Urinary bladder (tissue), 4 donors: ENCODE measurements around the gene FAM156A. TPM values are rescaled to one million over a fixed set of nuclear protein-coding genes. Genes with fewer than 3 reads are reported as not detected.
"Not testable (repeated sequence)": the region's sequence is repeated elsewhere in the genome, so short reads cannot be mapped to it uniquely, and the experiment has no call there.

Experiments used
- DNase-seq: peaks from one replicate; pipeline ENCODE4 v3.0.0-alpha.2; 2015; ENCODE audit errors: extremely low spot score
- H3K27ac ChIP-seq: one replicate; pipeline ENCODE4 v1.5.1; 2013; ENCODE audit warnings: low read depth, mild to moderate bottlenecking, moderate library complexity
- H3K36me3 ChIP-seq: one replicate; pipeline ENCODE4 v1.6.1; 2013; ENCODE audit warnings: mild to moderate bottlenecking, moderate library complexity; ENCODE audit not compliant: insufficient read depth
- H3K4me1 ChIP-seq: one replicate; pipeline ENCODE4 v1.6.1; 2013; ENCODE audit warnings: mild to moderate bottlenecking, moderate library complexity; ENCODE audit not compliant: insufficient read depth
- H3K4me3 ChIP-seq: one replicate; pipeline ENCODE4 v1.5.1; 2013; ENCODE audit warnings: low read depth, low read length
- WGBS: extraction: QIAGEN DNeasy Blood & Tissue Kit; methylation state at CpG from one replicate; pipeline ENCODE4 v1.1.7; 2013; 5-methylcytosine and 5-hydroxymethylcytosine counted together
- polyA plus RNA-seq: library from polyadenylated mRNA; stranded (reverse); fragments of 200-250 nt; gene quantifications from one replicate; pipeline ENCODE4 v1.2.3, GENCODE V29; 2013
- total RNA-seq: library from RNA; depleted of rRNA; stranded (reverse); fragments of >200 nt; gene quantifications from one replicate; pipeline ENCODE4 v1.2.3, GENCODE V29; 2014
- donor health status: healthy with polysubstance abuse.
- donor health status: healthy.

Gene FAM156A
- total and polyA plus RNA-seq, 2 donors, result 19.7 to 22.5 TPM

DNA sequence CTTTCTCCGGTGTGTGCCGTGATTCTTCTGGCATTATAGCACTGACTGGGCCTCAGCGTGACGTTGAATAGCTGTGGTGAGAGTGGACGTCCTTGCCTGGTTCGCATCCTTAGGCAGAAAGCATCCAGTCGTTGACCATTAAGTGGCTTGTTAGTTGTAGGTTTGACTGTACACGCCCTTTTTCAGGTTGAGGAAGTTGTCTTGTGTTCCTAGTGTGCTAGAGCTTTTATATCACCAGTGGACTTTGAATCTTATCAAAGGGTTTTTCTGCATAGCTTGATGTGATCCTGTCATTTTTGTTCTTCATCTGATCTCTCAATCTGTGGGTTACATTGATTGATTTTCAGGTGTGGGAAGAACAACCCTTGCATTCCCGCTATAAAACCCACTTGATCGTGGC is 52.8 kb downstream of the FAM156A start:
- H3K4me1 ChIP-seq, H3K36me3 ChIP-seq, H3K27ac ChIP-seq, DNase-seq, H3K4me3 ChIP-seq: not testable (repeated sequence)
- WGBS, result no CpG with 5 or more reads among the region's 10 CpGs

Other genes with a start within 250 kb of the FAM156A start
- gene SSX2B, start 207.3 kb downstream of the FAM156A start, total RNA-seq, result not detected
- not detected for gene SSX2B, start 207.3 kb downstream of the FAM156A start, polyA plus RNA-seq
- gene SPANXN5, start 161.1 kb downstream of the FAM156A start, total RNA-seq, result not detected
- not detected for gene SPANXN5, start 161.1 kb downstream of the FAM156A start, polyA plus RNA-seq
- gene XAGE5, start 147.2 kb downstream of the FAM156A start, total RNA-seq, result not detected
- not detected for gene XAGE5, start 147.2 kb downstream of the FAM156A start, polyA plus RNA-seq
- gene XAGE3, start 90.4 kb downstream of the FAM156A start, total RNA-seq, result not detected
- gene XAGE3, start 90.4 kb downstream of the FAM156A start, polyA plus RNA-seq, result not detected
- 13.5 TPM for gene FAM156B, start 61.2 kb downstream of the FAM156A start, total RNA-seq
- 22.5 TPM for gene FAM156B, start 61.2 kb downstream of the FAM156A start, polyA plus RNA-seq
- gene GPR173, start 90.3 kb upstream of the FAM156A start, total RNA-seq, result 5.6 TPM
- gene GPR173, start 90.3 kb upstream of the FAM156A start, polyA plus RNA-seq, result 1.5 TPM
- 18.9 TPM for gene TSPYL2, start 123.8 kb upstream of the FAM156A start, total RNA-seq
- gene TSPYL2, start 123.8 kb upstream of the FAM156A start, polyA plus RNA-seq, result 105 TPM
- 33.1 TPM for gene KANTR, start 135.6 kb upstream of the FAM156A start, total RNA-seq
- 4.2 TPM for gene KANTR, start 135.6 kb upstream of the FAM156A start, polyA plus RNA-seq